ENCODE measurements around the gene PCDH9. TPM values are rescaled to one million over a fixed set of nuclear protein-coding genes. Genes with fewer than 3 reads are reported as not detected.

PCDH9 gene
- total and polyA plus RNA-seq, 8 donors = 2.0 to 11.6 (median 3.1) TPM

DNA sequence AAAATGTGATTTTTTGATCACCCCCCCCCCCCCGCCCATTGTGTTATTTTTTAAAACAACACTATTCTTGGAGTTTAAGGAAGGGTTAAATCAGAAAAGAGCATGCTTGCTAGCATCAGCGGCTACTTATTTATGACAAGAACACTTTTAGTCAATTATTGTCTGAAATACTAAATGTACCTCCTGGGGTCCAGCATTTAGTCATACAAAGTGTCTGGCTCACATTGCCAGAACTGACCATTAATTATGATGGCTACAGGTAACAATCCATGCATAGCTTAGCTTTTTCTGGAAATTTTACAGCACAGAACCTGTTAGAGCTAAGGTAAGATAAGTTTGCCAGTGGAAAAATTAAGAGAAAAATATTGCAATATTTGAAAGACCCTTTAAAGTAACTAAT, 90.1 kb downstream of the PCDH9 start:
- no peak overlapping the region for H3K4me3 ChIP-seq
- ATAC-seq = no peak
- H3K27me3 ChIP-seq = no peaks in the 10 kb centered on the region
- no peaks in the 10 kb centered on the region for H3K4me1 ChIP-seq
- H3K36me3 ChIP-seq = no peaks in the 10 kb centered on the region
- H3K9me3 ChIP-seq = no peaks in the 10 kb centered on the region
- no peak overlapping the region for H3K27ac ChIP-seq
- TF ChIP-seq, protein P1, sequence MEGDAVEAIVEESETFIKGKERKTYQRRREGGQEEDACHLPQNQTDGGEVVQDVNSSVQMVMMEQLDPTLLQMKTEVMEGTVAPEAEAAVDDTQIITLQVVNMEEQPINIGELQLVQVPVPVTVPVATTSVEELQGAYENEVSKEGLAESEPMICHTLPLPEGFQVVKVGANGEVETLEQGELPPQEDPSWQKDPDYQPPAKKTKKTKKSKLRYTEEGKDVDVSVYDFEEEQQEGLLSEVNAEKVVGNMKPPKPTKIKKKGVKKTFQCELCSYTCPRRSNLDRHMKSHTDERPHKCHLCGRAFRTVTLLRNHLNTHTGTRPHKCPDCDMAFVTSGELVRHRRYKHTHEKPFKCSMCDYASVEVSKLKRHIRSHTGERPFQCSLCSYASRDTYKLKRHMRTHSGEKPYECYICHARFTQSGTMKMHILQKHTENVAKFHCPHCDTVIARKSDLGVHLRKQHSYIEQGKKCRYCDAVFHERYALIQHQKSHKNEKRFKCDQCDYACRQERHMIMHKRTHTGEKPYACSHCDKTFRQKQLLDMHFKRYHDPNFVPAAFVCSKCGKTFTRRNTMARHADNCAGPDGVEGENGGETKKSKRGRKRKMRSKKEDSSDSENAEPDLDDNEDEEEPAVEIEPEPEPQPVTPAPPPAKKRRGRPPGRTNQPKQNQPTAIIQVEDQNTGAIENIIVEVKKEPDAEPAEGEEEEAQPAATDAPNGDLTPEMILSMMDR (IDR thresholded peaks at IDR 0.05) = no peak
- DNase-seq = no peak
- intact Hi-C loops (cut with DNase I) = no loop called here

DNA sequence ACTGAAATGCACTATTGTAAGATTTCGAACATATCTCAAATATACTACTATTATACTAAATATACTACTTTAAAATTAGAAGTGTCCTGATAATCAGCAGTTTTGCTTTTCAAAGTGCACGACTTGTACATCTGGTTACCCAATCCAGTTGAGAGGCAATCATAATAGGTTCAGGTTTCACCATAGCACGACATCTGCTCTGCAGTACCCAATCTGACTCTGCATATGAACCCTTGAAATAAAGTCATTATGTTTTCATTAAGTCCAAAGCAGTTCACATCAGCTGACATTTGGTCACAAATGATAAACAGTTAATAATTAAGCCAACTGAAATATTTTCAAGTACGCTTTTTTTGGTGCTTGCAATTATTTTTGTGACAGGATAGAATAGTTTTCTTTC, 90.6 kb downstream of the PCDH9 start:
- ATAC-seq = peak; percentile 43
- H3K4me3 ChIP-seq = no peak overlapping the region
- H3K27me3 ChIP-seq = no peaks in the 10 kb centered on the region
- intact Hi-C loops (cut with DNase I) = no loop called here
- no peaks in the 10 kb centered on the region for H3K4me1 ChIP-seq
- no peak overlapping the region for H3K27ac ChIP-seq
- TF ChIP-seq, protein P1 (IDR thresholded peaks at IDR 0.05) = no peak
- H3K36me3 ChIP-seq = no peaks in the 10 kb centered on the region
- no peak for DNase-seq
- H3K9me3 ChIP-seq = no peaks in the 10 kb centered on the region

DNA sequence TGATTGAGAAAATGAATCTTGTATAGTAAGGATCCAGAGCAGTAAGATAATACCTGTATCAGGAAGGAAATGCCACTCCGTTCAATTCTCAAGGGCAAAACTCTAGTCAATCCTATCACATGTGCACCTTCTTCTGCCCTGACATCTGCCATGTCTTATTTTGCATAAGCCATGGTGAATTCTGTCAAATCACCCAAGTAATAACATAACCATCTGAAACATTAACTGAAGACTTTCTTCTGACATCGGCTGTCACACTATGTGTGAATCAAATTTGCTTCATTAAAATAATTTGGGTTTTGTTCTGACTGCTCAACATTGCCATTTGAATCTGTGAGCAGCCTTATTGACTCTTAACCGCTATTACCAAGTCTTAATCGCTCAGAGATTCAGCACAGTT, 91.2 kb downstream of the PCDH9 start:
- no peaks in the 10 kb centered on the region for H3K9me3 ChIP-seq
- no peak for ATAC-seq
- no peaks in the 10 kb centered on the region for H3K36me3 ChIP-seq
- no peaks in the 10 kb centered on the region for H3K27me3 ChIP-seq
- H3K4me1 ChIP-seq = no peaks in the 10 kb centered on the region
- H3K4me3 ChIP-seq = no peak overlapping the region
- no peak for DNase-seq
- intact Hi-C loops (cut with DNase I) = no loop called here
- TF ChIP-seq, protein P1 (IDR thresholded peaks at IDR 0.05) = no peak
- no peak overlapping the region for H3K27ac ChIP-seq

DNA sequence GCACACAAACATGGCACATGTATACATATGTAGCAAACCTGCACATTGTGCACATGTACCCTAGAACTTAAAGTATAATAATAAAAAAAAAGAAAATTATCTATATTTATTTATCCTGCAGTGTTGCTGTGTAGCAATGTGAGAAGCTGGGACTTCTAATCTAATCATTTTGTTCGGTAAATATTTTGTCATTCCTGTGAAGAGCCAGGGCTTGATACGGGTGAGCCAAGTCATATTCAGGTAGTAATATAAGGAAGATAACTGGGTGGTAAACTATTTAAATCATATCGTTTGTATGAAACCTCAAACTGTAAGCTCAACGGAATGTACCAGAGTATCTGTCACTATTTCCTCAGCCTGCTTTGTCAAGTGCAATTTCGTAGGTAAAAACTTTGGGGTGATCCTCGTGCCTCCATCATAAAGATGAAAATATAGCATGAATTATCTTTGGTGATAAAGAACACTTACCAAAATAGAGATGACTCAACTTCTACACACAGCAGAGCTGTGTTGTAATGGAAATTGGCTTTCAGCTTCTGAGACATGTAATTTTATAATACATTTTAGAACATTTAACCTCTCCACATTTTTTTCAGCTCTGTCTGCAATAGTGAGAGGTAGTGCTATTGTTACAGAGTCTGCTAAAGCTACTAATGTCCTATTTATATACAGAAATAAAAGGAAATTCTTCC, 92.9 kb downstream of the PCDH9 start:
- no peaks in the 10 kb centered on the region for H3K27me3 ChIP-seq
- intact Hi-C loops (cut with DNase I) = no loop called here
- TF ChIP-seq, protein P1 (IDR thresholded peaks at IDR 0.05) = no peak
- no peak overlapping the region for H3K4me3 ChIP-seq
- H3K9me3 ChIP-seq = no peaks in the 10 kb centered on the region
- ATAC-seq (no peak), DNase-seq (no peak)
- H3K4me1 ChIP-seq = no peaks in the 10 kb centered on the region
- H3K36me3 ChIP-seq = no peaks in the 10 kb centered on the region
- H3K27ac ChIP-seq = no peak overlapping the region

DNA sequence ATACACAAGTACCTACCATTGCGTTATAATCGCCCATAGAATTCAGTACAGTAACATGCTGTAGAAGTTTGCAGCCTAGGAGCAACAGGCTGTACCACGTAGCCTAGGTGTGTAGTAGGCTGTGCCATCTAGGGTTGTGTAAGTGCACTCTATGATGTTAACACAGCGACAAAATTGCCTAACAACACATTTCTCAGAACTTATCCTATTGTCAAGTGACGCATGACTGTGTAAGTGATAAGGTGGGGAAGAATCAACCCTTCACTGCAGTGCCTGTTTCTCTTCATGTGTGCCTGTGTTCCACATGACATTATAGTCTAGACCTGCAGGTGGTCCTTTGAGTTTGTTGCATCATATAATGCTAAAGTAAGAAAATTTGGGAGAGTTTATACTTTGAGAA, 94.0 kb downstream of the PCDH9 start:
- H3K4me3 ChIP-seq = no peak overlapping the region
- ATAC-seq (peak; percentile 83), DNase-seq (no peak)
- TF ChIP-seq, protein P1 (IDR thresholded peaks at IDR 0.05) = no peak
- H3K27me3 ChIP-seq = no peaks in the 10 kb centered on the region
- H3K36me3 ChIP-seq = no peaks in the 10 kb centered on the region
- intact Hi-C loops (cut with DNase I) = no loop called here
- no peak overlapping the region for H3K27ac ChIP-seq
- no peaks in the 10 kb centered on the region for H3K9me3 ChIP-seq
- no peaks in the 10 kb centered on the region for H3K4me1 ChIP-seq

All from left lung (tissue), 10 donors.